ENCODE results near the gene NIN. TPM values are rescaled to one million over a fixed set of nuclear protein-coding genes. Genes with fewer than 3 reads are reported as not detected.
A peak's percentile ranks its signal among the peaks of the same experiment; 100 is the strongest.

Gene NIN
- total and polyA plus RNA-seq, 4 donors, result 17.9 to 46.9 (median 33.1) TPM

GRCh38 chr14:50844391-50844790, 13.4 kb upstream of the NIN start:
- 100% methylated on average over 1 of the region's 2 CpGs for WGBS (ENCODE audit: insufficient coverage)
- Histone ChIP-seq H3K4me1 (ENCODE audit: control insufficient read depth, insufficient read depth, low read length) (no peaks in the 10 kb centered on the region), H3K9me3 (ENCODE audit: control insufficient read depth, insufficient read depth, low read length) (no peaks in the 10 kb centered on the region), H3K4me3 (ENCODE audit: low read depth, low read length) (no peak overlapping the region), H3K36me3 (ENCODE audit: control insufficient read depth, insufficient read depth, low read length) (no peaks in the 10 kb centered on the region), H3K27me3 (ENCODE audit: control insufficient read depth, insufficient read depth, low read length) (no peaks in the 10 kb centered on the region), H3K27ac (ENCODE audit: low read depth, low read length) (no peak overlapping the region)
- no peak for DNase-seq (ENCODE audit: low read depth in 4 of 6, low spot score in 6 of 6)

- H3K36me3 ChIP-seq (ENCODE audit: control insufficient read depth, insufficient read depth, low read length), result no peaks in the 10 kb centered on the region
- WGBS (ENCODE audit: insufficient coverage), result 89% methylated on average over 2 of the region's 5 CpGs
- H3K4me3 ChIP-seq (ENCODE audit: low read depth, low read length), result no peak overlapping the region
- H3K27ac ChIP-seq (ENCODE audit: low read depth, low read length), result no peak overlapping the region
- peaks cover 3% of the 10 kb centered on the region for H3K27me3 ChIP-seq (ENCODE audit: control insufficient read depth, insufficient read depth, low read length)
- no peaks in the 10 kb centered on the region for H3K9me3 ChIP-seq (ENCODE audit: control insufficient read depth, insufficient read depth, low read length)
- no peaks in the 10 kb centered on the region for H3K4me1 ChIP-seq (ENCODE audit: control insufficient read depth, insufficient read depth, low read length)
- peak in 1 of 6 donors; percentile 90 for DNase-seq (ENCODE audit: low read depth in 4 of 6, low spot score in 6 of 6)
Observed at GRCh38 chr14:50839691-50840090, 8.7 kb upstream of the NIN start.

- no peak overlapping the region for H3K27ac ChIP-seq (ENCODE audit: low read depth, low read length)
- WGBS (ENCODE audit: insufficient coverage), result 89% methylated on average over 1 of the region's 1 CpG
- H3K4me1 ChIP-seq (ENCODE audit: control insufficient read depth, insufficient read depth, low read length), result no peaks in the 10 kb centered on the region
- H3K27me3 ChIP-seq (ENCODE audit: control insufficient read depth, insufficient read depth, low read length), result peaks cover 3% of the 10 kb centered on the region
- no peak for DNase-seq (ENCODE audit: low read depth in 4 of 6, low spot score in 6 of 6)
- H3K4me3 ChIP-seq (ENCODE audit: low read depth, low read length), result no peak overlapping the region
- H3K36me3 ChIP-seq (ENCODE audit: control insufficient read depth, insufficient read depth, low read length), result no peaks in the 10 kb centered on the region
- H3K9me3 ChIP-seq (ENCODE audit: control insufficient read depth, insufficient read depth, low read length), result no peaks in the 10 kb centered on the region
Observed at GRCh38 chr14:50839048-50839447, 8.1 kb upstream of the NIN start.

- no peak for DNase-seq (ENCODE audit: low read depth in 4 of 6, low spot score in 6 of 6)
- Histone ChIP-seq H3K27me3 (ENCODE audit: control insufficient read depth, insufficient read depth, low read length) (peaks cover 3% of the 10 kb centered on the region), H3K4me3 (ENCODE audit: low read depth, low read length) (no peak overlapping the region), H3K4me1 (ENCODE audit: control insufficient read depth, insufficient read depth, low read length) (no peaks in the 10 kb centered on the region), H3K9me3 (ENCODE audit: control insufficient read depth, insufficient read depth, low read length) (no peaks in the 10 kb centered on the region), H3K36me3 (ENCODE audit: control insufficient read depth, insufficient read depth, low read length) (no peaks in the 10 kb centered on the region), H3K27ac (ENCODE audit: low read depth, low read length) (no peak overlapping the region)
- WGBS (ENCODE audit: insufficient coverage), result no CpG with 5 or more reads among the region's 2 CpGs
Observed at GRCh38 chr14:50837850-50838470, 7.0 kb upstream of the NIN start.

- Histone ChIP-seq H3K4me1 (ENCODE audit: control insufficient read depth, insufficient read depth, low read length) (no peaks in the 10 kb centered on the region), H3K27me3 (ENCODE audit: control insufficient read depth, insufficient read depth, low read length) (peaks cover 3% of the 10 kb centered on the region), H3K36me3 (ENCODE audit: control insufficient read depth, insufficient read depth, low read length) (no peaks in the 10 kb centered on the region), H3K9me3 (ENCODE audit: control insufficient read depth, insufficient read depth, low read length) (no peaks in the 10 kb centered on the region), H3K4me3 (ENCODE audit: low read depth, low read length) (no peak overlapping the region), H3K27ac (ENCODE audit: low read depth, low read length) (no peak overlapping the region)
- DNase-seq (ENCODE audit: low read depth in 4 of 6, low spot score in 6 of 6), result no peak
- WGBS (ENCODE audit: insufficient coverage), result 100% methylated on average over 6 of the region's 10 CpGs
Observed at GRCh38 chr14:50837271-50837670, 6.3 kb upstream of the NIN start.

- Histone ChIP-seq H3K27me3 (ENCODE audit: control insufficient read depth, insufficient read depth, low read length) (peaks cover 3% of the 10 kb centered on the region), H3K9me3 (ENCODE audit: control insufficient read depth, insufficient read depth, low read length) (no peaks in the 10 kb centered on the region), H3K36me3 (ENCODE audit: control insufficient read depth, insufficient read depth, low read length) (no peaks in the 10 kb centered on the region), H3K27ac (ENCODE audit: low read depth, low read length) (no peak overlapping the region), H3K4me1 (ENCODE audit: control insufficient read depth, insufficient read depth, low read length) (peaks cover under 1% of the 10 kb centered on the region), H3K4me3 (ENCODE audit: low read depth, low read length) (no peak overlapping the region)
- 100% methylated on average over 1 of the region's 5 CpGs for WGBS (ENCODE audit: insufficient coverage)
- no peak for DNase-seq (ENCODE audit: low read depth in 4 of 6, low spot score in 6 of 6)
Observed at GRCh38 chr14:50836515-50836914, 5.6 kb upstream of the NIN start.

- Histone ChIP-seq H3K9me3 (ENCODE audit: control insufficient read depth, insufficient read depth, low read length) (no peaks in the 10 kb centered on the region), H3K4me3 (ENCODE audit: low read depth, low read length) (no peak overlapping the region), H3K27me3 (ENCODE audit: control insufficient read depth, insufficient read depth, low read length) (peaks cover 3% of the 10 kb centered on the region), H3K27ac (ENCODE audit: low read depth, low read length) (no peak overlapping the region), H3K4me1 (ENCODE audit: control insufficient read depth, insufficient read depth, low read length) (peaks cover 3% of the 10 kb centered on the region), H3K36me3 (ENCODE audit: control insufficient read depth, insufficient read depth, low read length) (no peaks in the 10 kb centered on the region)
- DNase-seq (ENCODE audit: low read depth in 4 of 6, low spot score in 6 of 6), result no peak
- 67% methylated on average over 1 of the region's 2 CpGs for WGBS (ENCODE audit: insufficient coverage)
Observed at GRCh38 chr14:50835280-50835679, 4.3 kb upstream of the NIN start.

GRCh38 chr14:50834802-50835276, 3.9 kb upstream of the NIN start:
- H3K27me3 ChIP-seq (ENCODE audit: control insufficient read depth, insufficient read depth, low read length), result peaks cover 3% of the 10 kb centered on the region
- 89% methylated on average over 5 of the region's 5 CpGs for WGBS (ENCODE audit: insufficient coverage)
- H3K36me3 ChIP-seq (ENCODE audit: control insufficient read depth, insufficient read depth, low read length), result no peaks in the 10 kb centered on the region

GRCh38 chr14:50832935-50833630, 2.1 kb upstream of the NIN start:
- Histone ChIP-seq H3K9me3 (ENCODE audit: control insufficient read depth, insufficient read depth, low read length) (no peaks in the 10 kb centered on the region), H3K27ac (ENCODE audit: low read depth, low read length) (no peak overlapping the region), H3K4me1 (ENCODE audit: control insufficient read depth, insufficient read depth, low read length) (peaks cover 12% of the 10 kb centered on the region), H3K27me3 (ENCODE audit: control insufficient read depth, insufficient read depth, low read length) (peaks cover 3% of the 10 kb centered on the region), H3K36me3 (ENCODE audit: control insufficient read depth, insufficient read depth, low read length) (no peaks in the 10 kb centered on the region), H3K4me3 (ENCODE audit: low read depth, low read length) (no peak overlapping the region)
- WGBS (ENCODE audit: insufficient coverage), result no CpG with 5 or more reads among the region's 6 CpGs
- DNase-seq (ENCODE audit: low read depth in 4 of 6, low spot score in 6 of 6), result no peak

More at GRCh38 chr14:50834802-50835276, 3.9 kb upstream of the NIN start:
- Histone ChIP-seq H3K9me3 (ENCODE audit: control insufficient read depth, insufficient read depth, low read length) (no peaks in the 10 kb centered on the region), H3K4me3 (ENCODE audit: low read depth, low read length) (no peak overlapping the region), H3K27ac (ENCODE audit: low read depth, low read length) (no peak overlapping the region), H3K4me1 (ENCODE audit: control insufficient read depth, insufficient read depth, low read length) (peaks cover 8% of the 10 kb centered on the region)
- DNase-seq (ENCODE audit: low read depth in 4 of 6, low spot score in 6 of 6), result no peak

GRCh38 chr14:50831726-50832168, 785 bp upstream of the NIN start:
- DNase-seq (ENCODE audit: low read depth in 4 of 6, low spot score in 6 of 6), result peak in 1 of 6 donors; percentile 66
- Histone ChIP-seq H3K27ac (ENCODE audit: low read depth, low read length) (peak overlapping the region; percentile 85), H3K27me3 (ENCODE audit: control insufficient read depth, insufficient read depth, low read length) (peaks cover 3% of the 10 kb centered on the region), H3K36me3 (ENCODE audit: control insufficient read depth, insufficient read depth, low read length) (no peaks in the 10 kb centered on the region), H3K4me3 (ENCODE audit: low read depth, low read length) (peak overlapping the region; percentile 88), H3K9me3 (ENCODE audit: control insufficient read depth, insufficient read depth, low read length) (no peaks in the 10 kb centered on the region), H3K4me1 (ENCODE audit: control insufficient read depth, insufficient read depth, low read length) (peaks cover 18% of the 10 kb centered on the region)
- WGBS (ENCODE audit: insufficient coverage), result 0% methylated on average over 7 of the region's 10 CpGs
